HG03575 (cell line): ENCODE results near the gene VRK3.
"Not testable (repeated sequence)": the region's sequence is repeated elsewhere in the genome, so short reads cannot be mapped to it uniquely, and the experiment has no call there.

ENCODE experiments used
- ATAC-seq: cut with Tn5 transposase; IDR thresholded peaks from one replicate; pipeline ENCODE4 v1.9.1; 2021; ENCODE audit not compliant: unreplicated experiment, insufficient number of reproducible peaks, low FRiP score; ENCODE audit errors: extremely low read depth

The VRK3 gene

GRCh38 chr19:49969355-49969754 lies 55.8 kb downstream of the VRK3 start:
- not testable (repeated sequence) for ATAC-seq

- ATAC-seq, result no peak
Measured at GRCh38 chr19:49968279-49968922, 56.8 kb downstream of the VRK3 start.

GRCh38 chr19:49960980-49961379 lies 64.2 kb downstream of the VRK3 start, which contains the start of gene SIGLEC11:
Gene SIGLEC11 (minus strand): TSS chr19:49961172. CDS start chr19:49961081, 91 bp downstream.
- ATAC-seq, result not testable (repeated sequence)

- ATAC-seq, result not testable (repeated sequence)
Measured at GRCh38 chr19:49959892-49960291, 65.3 kb downstream of the VRK3 start.

- not testable (repeated sequence) for ATAC-seq
Measured at GRCh38 chr19:49958596-49958995, 66.6 kb downstream of the VRK3 start.

- ATAC-seq, result not testable (repeated sequence)
Measured at GRCh38 chr19:49958144-49958543, 67.0 kb downstream of the VRK3 start.

- ATAC-seq, result no peak
Measured at GRCh38 chr19:49957262-49957915, 67.8 kb downstream of the VRK3 start.

GRCh38 chr19:49956115-49956495 lies 69.1 kb downstream of the VRK3 start:
- no peak for ATAC-seq

GRCh38 chr19:49954933-49955332 lies 70.2 kb downstream of the VRK3 start:
- no peak for ATAC-seq

- ATAC-seq, result no peak
Measured at GRCh38 chr19:49954092-49954829, 70.9 kb downstream of the VRK3 start.

GRCh38 chr19:49953416-49953815 lies 71.8 kb downstream of the VRK3 start:
- ATAC-seq, result no peak

GRCh38 chr19:49952906-49953305 lies 72.3 kb downstream of the VRK3 start:
- no peak for ATAC-seq

- no peak for ATAC-seq
Measured at GRCh38 chr19:49952479-49952836, 72.7 kb downstream of the VRK3 start.

- ATAC-seq, result no peak
Measured at GRCh38 chr19:49951806-49952478, 73.2 kb downstream of the VRK3 start.

GRCh38 chr19:49950956-49951526 lies 74.1 kb downstream of the VRK3 start:
- no peak for ATAC-seq

- no peak for ATAC-seq
Measured at GRCh38 chr19:49950590-49950948, 74.6 kb downstream of the VRK3 start.

- ATAC-seq, result no peak
Measured at GRCh38 chr19:49949742-49950589, 75.2 kb downstream of the VRK3 start.

GRCh38 chr19:49946415-49946814 lies 78.8 kb downstream of the VRK3 start:
- no peak for ATAC-seq
